ENCODE measurements around the gene ROPN1B.

The ROPN1B gene

GRCh38 chr3:126023390-126023789 lies 54.4 kb downstream of the ROPN1B start:
- Histone ChIP-seq H3K79me2 (ENCODE audit: low read length) (no peaks in the 10 kb centered on the region), H3K27me3 (ENCODE audit: low read depth, low read length) (no peaks in the 10 kb centered on the region), H3K36me3 (replicated peaks; ENCODE audit: low read depth, low read length) (peaks cover 7% of the 10 kb centered on the region), H4K20me1 (ENCODE audit: insufficient read depth, low read length) (no peaks in the 10 kb centered on the region), H2AFZ (ENCODE audit: low read depth, low read length) (no peak overlapping the region), H3K27ac (ENCODE audit: low read length) (no peak overlapping the region), H3K9ac (ENCODE audit: low read length) (no peak overlapping the region), H3K4me3 (ENCODE audit: low read length) (no peak overlapping the region), H3K9me3 (ENCODE audit: insufficient read depth, low read length) (peaks cover 3% of the 10 kb centered on the region; the same call in 1 of the 2 replicates), H3K4me2 (ENCODE audit: low read length) (no peak overlapping the region), H3K4me1 (ENCODE audit: low read length) (peaks cover 8% of the 10 kb centered on the region)
- TF ChIP-seq EZH2phosphoT487 (IDR thresholded peaks at IDR 0.05; ENCODE audit: low read depth), result no peak
- no peak for TF ChIP-seq CTCF (IDR thresholded peaks at IDR 0.05; ENCODE audit: low read depth, low read length)

- no peaks in the 10 kb centered on the region for H3K79me2 ChIP-seq (ENCODE audit: low read length)
- H3K4me2 ChIP-seq (ENCODE audit: low read length), result no peak overlapping the region
- no peak overlapping the region for H3K27ac ChIP-seq (ENCODE audit: low read length)
- TF ChIP-seq EZH2phosphoT487 (IDR thresholded peaks at IDR 0.05; ENCODE audit: low read depth) (no peak), CTCF (IDR thresholded peaks at IDR 0.05; ENCODE audit: low read depth, low read length) (no peak)
- no peaks in the 10 kb centered on the region for H3K27me3 ChIP-seq (ENCODE audit: low read depth, low read length)
- H3K36me3 ChIP-seq (replicated peaks; ENCODE audit: low read depth, low read length), result peaks cover 4% of the 10 kb centered on the region
- no peaks in the 10 kb centered on the region for H4K20me1 ChIP-seq (ENCODE audit: insufficient read depth, low read length)
- no peak overlapping the region for H3K9ac ChIP-seq (ENCODE audit: low read length)
- peaks cover 1% of the 10 kb centered on the region for H3K4me1 ChIP-seq (ENCODE audit: low read length)
- H3K4me3 ChIP-seq (ENCODE audit: low read length), result no peak overlapping the region
- peaks cover 3% of the 10 kb centered on the region; the same call in 1 of the 2 replicates for H3K9me3 ChIP-seq (ENCODE audit: insufficient read depth, low read length)
- H2AFZ ChIP-seq (ENCODE audit: low read depth, low read length), result no peak overlapping the region
Observed at GRCh38 chr3:126024049-126024854, 55.3 kb downstream of the ROPN1B start.

- Histone ChIP-seq H3K4me1 (ENCODE audit: low read length) (no peaks in the 10 kb centered on the region), H3K9ac (ENCODE audit: low read length) (no peak overlapping the region), H2AFZ (ENCODE audit: low read depth, low read length) (no peak overlapping the region), H3K4me2 (ENCODE audit: low read length) (no peak overlapping the region), H4K20me1 (ENCODE audit: insufficient read depth, low read length) (no peaks in the 10 kb centered on the region), H3K36me3 (replicated peaks; ENCODE audit: low read depth, low read length) (peaks cover 4% of the 10 kb centered on the region), H3K27ac (ENCODE audit: low read length) (no peak overlapping the region), H3K27me3 (ENCODE audit: low read depth, low read length) (no peaks in the 10 kb centered on the region), H3K4me3 (ENCODE audit: low read length) (no peak overlapping the region), H3K9me3 (ENCODE audit: insufficient read depth, low read length) (peaks cover 3% of the 10 kb centered on the region; the same call in 1 of the 2 replicates), H3K79me2 (ENCODE audit: low read length) (no peaks in the 10 kb centered on the region)
- TF ChIP-seq EZH2phosphoT487 (IDR thresholded peaks at IDR 0.05; ENCODE audit: low read depth) (no peak), CTCF (IDR thresholded peaks at IDR 0.05; ENCODE audit: low read depth, low read length) (no peak)
Observed at GRCh38 chr3:126025116-126025729, 56.2 kb downstream of the ROPN1B start.

GRCh38 chr3:126025862-126026261 lies 56.9 kb downstream of the ROPN1B start:
- Histone ChIP-seq H3K9ac (ENCODE audit: low read length) (no peak overlapping the region), H3K4me2 (ENCODE audit: low read length) (no peak overlapping the region), H3K79me2 (ENCODE audit: low read length) (no peaks in the 10 kb centered on the region), H4K20me1 (ENCODE audit: insufficient read depth, low read length) (no peaks in the 10 kb centered on the region), H3K27ac (ENCODE audit: low read length) (no peak overlapping the region), H2AFZ (ENCODE audit: low read depth, low read length) (no peak overlapping the region), H3K9me3 (ENCODE audit: insufficient read depth, low read length) (peaks cover 3% of the 10 kb centered on the region; the same call in 1 of the 2 replicates), H3K36me3 (replicated peaks; ENCODE audit: low read depth, low read length) (peaks cover 4% of the 10 kb centered on the region), H3K4me3 (ENCODE audit: low read length) (no peak overlapping the region), H3K4me1 (ENCODE audit: low read length) (no peaks in the 10 kb centered on the region), H3K27me3 (ENCODE audit: low read depth, low read length) (no peaks in the 10 kb centered on the region)
- TF ChIP-seq CTCF (IDR thresholded peaks at IDR 0.05; ENCODE audit: low read depth, low read length), result no peak
- TF ChIP-seq EZH2phosphoT487 (IDR thresholded peaks at IDR 0.05; ENCODE audit: low read depth), result no peak

All from OCI-LY3 (cell line).